Lower leg skin (tissue), 3 donors: ENCODE measurements around the gene YAP1.

ENCODE experiments used
- CTCF ChIP-seq, 3 donors: fragments of 450-650 bp; IDR thresholded peaks; one replicate each; pipeline ENCODE4 v1.5.1; 2016; ENCODE audit warnings: antibody characterized with exemption in 3 of 3, mild to moderate bottlenecking in 3 of 3, moderate library complexity in 2 of 3
- POLR2A ChIP-seq, 2 donors: fragments of 450-650 bp; IDR thresholded peaks; one replicate each; pipeline ENCODE4 v1.6.1; 2016 to 2017; ENCODE audit warnings: antibody characterized with exemption in 2 of 2, mild to moderate bottlenecking in 1 of 2, moderate library complexity in 1 of 2

GRCh38 chr11:102230911-102231310 is 120.7 kb downstream of the YAP1 start:
- TF ChIP-seq CTCF (IDR thresholded peaks at IDR 0.05) (no peak), POLR2A (IDR thresholded peaks at IDR 0.05) (no peak)
